Activated naive CD4-positive, alpha-beta T cell treated with anti-CD3 and anti-CD28 coated beads, Interleukin-2, amount 50 U/mL, for 16 hours (primary cell): ENCODE results near the gene FFAR3.
"Not testable (repeated sequence)": the region's sequence is repeated elsewhere in the genome, so short reads cannot be mapped to it uniquely, and the experiment has no call there.

Experiments used
- DNase-seq: peaks from one replicate; pipeline ENCODE4 v3.0.0-alpha.2; 2020

The FFAR3 gene

DNA sequence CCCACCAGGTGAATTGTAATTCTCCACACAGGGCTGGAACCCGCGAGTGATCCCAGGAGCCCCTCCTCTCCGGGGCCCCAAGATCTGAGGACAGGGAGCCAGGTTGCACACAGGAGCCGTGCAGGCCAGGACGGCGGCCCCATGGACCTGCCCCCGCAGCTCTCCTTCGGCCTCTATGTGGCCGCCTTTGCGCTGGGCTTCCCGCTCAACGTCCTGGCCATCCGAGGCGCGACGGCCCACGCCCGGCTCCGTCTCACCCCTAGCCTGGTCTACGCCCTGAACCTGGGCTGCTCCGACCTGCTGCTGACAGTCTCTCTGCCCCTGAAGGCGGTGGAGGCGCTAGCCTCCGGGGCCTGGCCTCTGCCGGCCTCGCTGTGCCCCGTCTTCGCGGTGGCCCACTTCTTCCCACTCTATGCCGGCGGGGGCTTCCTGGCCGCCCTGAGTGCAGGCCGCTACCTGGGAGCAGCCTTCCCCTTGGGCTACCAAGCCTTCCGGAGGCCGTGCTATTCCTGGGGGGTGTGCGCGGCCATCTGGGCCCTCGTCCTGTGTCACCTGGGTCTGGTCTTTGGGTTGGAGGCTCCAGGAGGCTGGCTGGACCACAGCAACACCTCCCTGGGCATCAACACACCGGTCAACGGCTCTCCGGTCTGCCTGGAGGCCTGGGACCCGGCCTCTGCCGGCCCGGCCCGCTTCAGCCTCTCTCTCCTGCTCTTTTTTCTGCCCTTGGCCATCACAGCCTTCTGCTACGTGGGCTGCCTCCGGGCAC, 6.7 kb upstream of the FFAR3 start:
- no peak for DNase-seq

DNA sequence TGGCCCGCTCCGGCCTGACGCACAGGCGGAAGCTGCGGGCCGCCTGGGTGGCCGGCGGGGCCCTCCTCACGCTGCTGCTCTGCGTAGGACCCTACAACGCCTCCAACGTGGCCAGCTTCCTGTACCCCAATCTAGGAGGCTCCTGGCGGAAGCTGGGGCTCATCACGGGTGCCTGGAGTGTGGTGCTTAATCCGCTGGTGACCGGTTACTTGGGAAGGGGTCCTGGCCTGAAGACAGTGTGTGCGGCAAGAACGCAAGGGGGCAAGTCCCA, 6.1 kb upstream of the FFAR3 start:
- DNase-seq, result no peak

DNA sequence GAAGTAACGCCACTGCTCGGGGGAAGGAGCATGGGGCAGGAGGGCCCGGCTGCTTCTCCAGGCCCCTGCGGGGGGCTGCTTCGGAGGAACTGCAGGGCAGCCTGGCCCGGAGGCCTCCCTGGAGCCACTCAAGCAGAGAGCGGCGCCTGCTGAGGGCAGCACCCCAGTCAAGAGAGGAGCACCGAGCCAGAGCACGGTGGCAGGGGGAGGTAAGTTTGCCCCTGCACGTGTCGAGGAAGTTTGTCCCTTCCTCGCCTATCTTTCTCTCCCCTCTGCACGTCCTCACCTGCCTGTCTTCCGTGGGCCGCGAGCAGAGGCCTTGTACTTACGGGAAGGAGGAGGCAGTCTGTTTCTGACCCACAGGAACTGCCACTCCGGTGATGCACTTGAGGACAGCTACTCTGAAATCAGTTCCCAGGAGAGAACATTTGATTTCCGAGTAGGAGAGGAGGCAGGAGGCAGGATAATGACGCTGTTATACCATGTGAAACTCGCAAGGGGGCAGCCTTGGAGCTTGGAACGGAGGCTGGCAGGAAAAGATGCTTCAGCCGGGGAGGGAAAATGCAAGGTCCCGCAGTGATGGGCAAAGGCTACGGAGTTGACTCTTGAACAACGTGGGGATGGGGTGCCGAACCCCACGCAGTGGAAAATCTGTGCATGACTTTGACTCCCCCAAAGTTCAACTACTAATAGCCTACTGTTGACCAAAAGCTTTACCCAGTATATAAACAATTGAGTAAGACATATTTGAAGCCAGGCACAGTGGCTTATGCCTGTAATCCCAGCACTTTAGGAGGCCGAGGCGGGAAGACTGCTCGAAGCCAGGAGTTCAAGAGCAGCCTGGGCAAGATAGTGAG, 5.6 kb upstream of the FFAR3 start:
- peak; percentile 57 for DNase-seq

DNA sequence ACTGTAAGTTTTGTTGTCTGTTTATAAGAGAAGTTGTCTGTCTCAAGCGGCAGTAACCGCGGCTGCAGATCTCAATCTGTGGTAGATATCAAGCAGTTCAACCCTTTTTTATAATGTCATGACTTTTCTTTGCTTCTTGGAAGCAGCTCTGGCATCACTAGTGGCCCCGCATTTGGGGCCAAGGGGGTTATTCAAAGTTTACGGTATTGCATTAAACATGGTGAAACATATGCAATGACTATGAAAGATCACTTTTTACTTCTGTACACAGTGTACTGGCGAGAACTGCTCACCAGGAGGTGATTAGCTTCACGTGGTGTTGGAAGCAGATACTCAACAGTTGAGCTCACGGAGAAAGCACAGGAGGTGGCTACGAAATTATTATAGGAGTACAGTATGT, 4.6 kb upstream of the FFAR3 start:
- DNase-seq, result no peak

DNA sequence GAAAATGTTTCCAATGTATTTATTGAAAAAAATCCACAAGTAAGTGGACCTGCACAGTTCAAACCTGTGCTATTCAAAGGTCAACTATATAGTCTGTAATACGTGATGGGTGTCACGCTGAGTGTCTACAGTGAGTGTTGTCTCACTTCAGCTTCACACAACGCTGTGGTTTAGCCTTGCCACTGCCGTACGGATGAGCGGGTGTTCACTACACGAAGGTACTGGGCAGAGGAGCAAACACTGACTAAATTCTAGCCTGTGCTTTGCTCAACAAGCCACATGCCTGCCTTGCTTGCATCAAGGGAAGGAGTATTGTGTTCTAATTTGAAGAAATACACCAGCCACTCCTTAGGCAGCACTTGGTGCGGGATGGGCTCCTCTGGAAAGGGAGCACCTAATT, 3.4 kb upstream of the FFAR3 start:
- no peak for DNase-seq

DNA sequence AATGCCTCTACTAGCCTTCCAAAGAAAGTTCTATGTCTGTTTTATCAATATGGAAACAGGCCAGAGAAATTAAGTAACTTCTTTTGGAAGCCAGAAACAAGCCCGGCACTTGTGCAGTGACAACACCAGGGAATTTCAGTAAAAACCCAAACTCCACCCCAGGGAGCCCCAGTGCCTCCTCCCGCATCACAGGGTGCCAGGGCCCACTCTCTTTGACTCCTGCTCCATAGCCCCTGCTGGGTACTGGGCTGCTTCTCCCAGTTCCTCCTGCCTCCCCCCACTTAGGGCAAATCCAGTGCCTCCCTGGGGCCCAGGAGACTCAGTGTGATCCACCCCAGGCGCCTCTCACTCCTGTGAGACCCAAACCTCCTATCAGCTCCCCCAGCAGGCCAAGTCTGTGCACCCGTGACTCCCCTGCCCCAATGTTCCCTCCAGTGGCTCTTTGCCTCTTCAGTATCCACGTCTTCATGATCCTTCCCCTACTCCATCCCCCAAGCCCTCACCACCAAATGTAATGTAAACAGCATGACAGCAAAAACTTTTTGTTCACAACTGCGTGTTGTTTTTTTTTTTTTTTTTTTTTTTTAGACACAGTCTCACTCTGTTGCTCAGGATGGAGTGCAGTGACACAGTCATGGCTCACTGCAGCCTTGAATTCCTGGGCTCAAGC, 2.3 kb upstream of the FFAR3 start:
- no peak for DNase-seq

DNA sequence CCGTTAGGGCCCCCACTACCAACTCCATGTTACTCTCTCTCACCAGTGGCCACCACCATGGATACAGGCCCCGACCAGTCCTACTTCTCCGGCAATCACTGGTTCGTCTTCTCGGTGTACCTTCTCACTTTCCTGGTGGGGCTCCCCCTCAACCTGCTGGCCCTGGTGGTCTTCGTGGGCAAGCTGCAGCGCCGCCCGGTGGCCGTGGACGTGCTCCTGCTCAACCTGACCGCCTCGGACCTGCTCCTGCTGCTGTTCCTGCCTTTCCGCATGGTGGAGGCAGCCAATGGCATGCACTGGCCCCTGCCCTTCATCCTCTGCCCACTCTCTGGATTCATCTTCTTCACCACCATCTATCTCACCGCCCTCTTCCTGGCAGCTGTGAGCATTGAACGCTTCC, 574 bp downstream of the FFAR3 start:
- DNase-seq, result not testable (repeated sequence)

DNA sequence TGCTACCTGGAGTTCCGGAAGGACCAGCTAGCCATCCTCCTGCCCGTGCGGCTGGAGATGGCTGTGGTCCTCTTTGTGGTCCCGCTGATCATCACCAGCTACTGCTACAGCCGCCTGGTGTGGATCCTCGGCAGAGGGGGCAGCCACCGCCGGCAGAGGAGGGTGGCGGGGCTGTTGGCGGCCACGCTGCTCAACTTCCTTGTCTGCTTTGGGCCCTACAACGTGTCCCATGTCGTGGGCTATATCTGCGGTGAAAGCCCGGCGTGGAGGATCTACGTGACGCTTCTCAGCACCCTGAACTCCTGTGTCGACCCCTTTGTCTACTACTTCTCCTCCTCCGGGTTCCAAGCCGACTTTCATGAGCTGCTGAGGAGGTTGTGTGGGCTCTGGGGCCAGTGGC, 1.1 kb downstream of the FFAR3 start:
- not testable (repeated sequence) for DNase-seq

DNA sequence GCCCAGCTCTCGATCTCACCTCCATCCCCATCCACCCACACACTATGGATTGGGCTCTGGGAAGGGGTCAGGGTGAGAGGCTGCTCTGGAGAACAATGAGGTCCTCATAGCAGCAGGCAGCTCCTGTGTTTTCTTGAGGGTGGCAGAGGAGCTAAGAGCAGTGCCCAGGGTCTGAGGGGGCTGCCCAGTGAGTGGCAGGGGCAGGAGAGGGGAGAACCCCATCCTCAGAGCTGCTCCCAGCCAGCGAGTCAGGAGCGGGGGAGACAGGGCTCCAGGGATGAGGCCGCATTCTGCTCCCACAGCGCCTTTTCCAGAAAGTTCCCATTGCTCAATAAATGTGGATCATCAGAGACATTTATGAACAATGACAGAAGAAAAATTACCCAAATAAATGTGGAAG, 1.8 kb downstream of the FFAR3 start:
- not testable (repeated sequence) for DNase-seq

DNA sequence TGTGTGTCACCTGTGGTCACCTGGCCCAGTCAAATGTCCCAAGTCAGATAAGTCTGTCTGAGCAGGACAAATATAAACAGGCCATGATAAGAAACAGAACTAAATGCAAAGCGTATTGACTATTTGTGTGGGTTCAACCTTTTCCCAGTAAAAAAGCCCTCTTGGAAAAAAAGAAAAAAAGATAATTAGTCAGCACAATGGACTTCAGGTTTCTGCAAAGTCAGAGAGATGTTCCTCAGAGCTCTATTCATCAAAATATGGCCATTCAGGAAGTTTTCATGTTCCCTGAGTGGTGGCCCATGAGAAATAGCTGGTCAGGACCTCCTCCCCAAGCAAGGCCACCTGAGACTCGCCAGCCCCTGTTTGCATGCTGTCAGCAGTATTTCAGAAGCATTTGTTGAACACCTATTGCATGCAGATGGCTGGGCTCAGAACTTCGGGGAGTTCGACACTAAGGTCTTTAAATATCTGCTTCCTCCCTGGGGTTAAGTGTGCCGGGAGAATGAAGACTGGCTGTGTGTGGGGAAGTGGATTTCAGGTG, 2.7 kb downstream of the FFAR3 start:
- DNase-seq, result no peak

DNA sequence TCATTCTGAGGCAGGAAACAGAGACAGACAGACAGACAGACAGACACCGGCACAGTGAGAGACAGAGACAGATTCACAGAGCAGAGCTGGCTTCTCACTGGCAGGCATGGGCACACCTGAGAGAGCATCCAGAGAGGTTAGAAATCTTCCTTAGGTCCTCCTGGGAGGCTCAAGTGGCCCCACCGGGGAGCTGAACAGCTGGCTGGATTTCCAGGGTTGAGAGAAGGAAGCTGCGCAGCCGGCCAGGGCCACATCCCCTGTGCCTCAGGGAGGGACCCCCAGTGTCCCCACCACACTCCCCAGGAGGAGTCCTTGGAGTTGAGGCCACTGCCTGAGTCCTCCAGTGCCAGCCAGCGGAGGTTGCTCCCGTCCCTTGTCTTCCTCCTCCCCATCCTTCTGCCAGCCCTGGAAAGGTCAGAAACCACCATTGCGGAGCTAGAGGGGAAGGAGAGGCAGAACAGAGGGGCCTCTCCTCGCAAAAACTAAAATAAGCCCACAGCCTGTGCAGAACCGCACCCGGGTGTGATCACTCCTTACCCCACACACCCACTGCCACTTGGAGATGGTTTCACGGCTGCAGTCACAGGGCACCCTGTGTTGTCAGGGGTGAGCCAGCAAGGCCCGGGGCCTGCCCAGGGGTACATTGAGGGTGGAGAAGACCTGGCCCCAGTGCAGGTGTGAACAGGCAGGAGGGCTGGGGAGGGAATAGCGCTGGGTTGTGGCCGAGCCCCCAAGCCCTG, 4.2 kb downstream of the FFAR3 start:
- no peak for DNase-seq

DNA sequence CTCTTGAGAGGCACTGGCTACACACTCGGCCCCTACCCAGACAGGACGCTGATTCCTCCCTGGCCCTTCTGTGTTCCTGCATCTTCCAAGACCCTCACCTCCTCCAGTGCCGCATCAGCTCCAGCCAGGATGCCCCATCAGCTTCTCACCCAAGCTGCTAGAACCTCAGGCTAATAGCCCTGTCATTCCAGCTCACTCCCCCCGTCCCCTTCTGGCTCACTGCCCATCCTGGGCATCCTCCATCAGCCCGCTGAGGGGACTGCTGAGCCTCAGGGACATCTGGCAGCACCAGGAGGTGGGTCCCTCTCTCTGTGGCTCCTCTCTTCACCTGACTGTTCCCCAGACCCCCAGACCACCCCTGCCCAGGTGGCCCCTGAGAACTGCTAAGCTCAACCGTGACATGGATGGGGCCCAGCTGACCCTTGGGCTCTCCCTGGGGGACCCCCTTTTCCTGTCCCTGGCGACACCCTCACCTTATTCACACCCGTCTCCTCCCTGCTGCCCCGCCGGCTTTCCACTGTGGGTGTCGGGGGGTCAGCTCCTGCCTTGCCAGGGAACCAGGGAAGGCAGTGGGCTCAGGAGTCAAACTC, 4.8 kb downstream of the FFAR3 start:
- no peak for DNase-seq

DNA sequence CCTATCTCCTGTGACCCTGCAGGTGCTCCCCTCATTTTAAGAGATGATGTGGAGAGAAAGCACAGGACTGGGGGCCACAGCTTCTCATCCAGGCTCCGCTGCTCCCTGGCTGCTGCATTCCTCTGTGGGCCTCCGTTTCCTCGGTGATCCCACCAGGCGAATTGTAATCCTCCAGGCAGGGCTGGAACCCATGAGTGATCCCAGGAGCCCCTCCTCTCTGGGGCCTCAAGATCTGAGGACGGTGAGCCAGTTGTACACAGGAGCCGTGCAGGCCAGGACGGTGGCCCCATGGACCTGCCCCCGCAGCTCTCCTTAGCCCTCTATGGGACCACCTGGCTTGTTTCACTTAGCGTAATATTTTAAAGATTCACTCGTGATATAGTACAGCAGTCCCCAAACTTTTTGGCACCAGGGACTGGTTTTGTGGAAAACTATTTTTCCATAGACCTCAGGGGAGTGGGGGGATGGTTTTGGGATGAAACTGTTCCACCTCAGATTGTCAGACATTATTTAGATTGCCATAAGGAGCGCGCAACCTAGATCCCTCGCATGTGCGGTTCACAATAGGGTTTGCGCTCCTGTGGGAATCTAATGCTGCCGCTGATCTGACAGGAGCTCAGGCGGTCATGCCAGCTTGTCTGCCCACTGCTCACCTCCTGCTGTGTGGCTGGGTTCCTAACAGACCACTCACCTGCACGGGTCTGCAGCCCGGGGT, 5.6 kb downstream of the FFAR3 start:
- DNase-seq, result no peak

DNA sequence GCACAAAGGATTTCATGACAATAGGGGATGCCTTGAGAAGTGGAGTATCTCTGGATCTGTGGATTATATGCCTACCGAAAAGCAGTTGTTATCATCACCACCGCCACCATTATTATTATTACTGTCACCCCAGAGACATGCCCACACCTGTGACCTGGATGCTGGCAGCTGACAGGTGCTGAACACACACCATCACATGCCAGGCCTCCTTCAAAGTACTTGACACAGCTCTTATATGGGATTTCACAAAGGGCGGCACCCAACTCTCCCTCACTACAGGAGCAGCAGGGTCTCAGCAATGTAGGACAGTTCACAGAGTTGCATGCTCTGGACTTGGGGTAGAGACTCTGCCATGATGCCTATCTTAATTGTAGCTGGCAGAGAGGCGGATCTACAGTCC, 7.0 kb downstream of the FFAR3 start:
- DNase-seq, result no peak

DNA sequence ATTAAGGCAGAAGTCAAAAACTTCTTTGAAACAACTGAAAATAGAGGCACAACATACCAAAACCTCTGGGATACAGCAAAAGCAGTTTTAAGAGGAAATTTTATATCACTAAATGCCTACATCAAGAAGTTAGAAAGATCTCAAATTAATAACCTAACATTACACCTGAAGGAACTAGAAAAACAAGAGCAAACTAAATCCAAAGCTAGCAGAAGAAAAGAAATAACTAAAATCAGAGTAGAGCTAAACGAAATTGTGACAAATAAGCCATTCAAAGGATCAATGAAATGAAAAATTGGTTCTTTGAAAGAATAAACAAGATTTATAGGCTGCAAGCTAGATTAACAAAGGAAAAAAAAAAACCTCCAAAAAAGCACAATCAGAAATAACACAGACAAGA, 10.1 kb downstream of the FFAR3 start:
- DNase-seq, result no peak

DNA sequence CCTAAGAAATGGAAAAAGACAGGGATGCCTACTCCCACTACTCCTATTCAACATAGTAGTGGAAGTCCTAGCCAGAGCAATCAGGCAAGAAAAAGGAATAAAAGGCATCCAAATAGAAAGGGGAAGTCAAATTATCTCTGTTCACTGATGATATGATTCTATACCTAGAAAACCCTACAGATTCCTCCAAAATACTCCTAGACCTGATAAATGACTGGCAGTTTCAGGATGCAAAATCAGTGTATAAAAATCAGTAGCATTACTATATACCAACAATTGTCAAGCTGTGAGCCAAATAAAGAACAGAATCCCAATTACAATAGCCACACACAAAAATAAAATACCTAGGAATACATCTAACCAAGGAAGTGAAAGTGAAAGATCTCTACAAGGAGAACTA, 11.3 kb downstream of the FFAR3 start:
- no peak for DNase-seq

DNA sequence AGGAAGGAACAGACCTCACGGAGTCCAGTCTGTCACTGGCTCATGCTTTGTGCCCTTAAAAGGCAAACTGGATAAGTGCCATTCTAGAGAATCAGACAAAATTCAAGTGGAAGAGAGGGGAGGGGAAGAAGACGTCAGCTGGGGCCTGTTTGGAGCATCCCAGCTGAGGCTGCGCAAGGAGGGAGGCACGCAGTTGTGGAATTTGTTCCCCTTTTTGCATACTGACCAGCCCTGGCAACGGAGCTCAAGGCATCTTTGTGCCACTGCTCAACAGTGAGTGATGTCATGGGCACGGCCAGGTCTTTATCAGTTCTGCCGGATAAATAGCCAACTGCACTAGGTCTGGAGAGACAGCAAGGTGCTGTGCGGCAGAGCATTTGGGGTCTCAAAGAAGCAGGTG, 12.5 kb downstream of the FFAR3 start, which contains the start of gene GPR42:
Gene GPR42, plus strand, starts transcription at position 347 of the 400 bp plus-strand sequence. CDS start 292 bp downstream, outside the sequence.
- DNase-seq, result no peak

DNA sequence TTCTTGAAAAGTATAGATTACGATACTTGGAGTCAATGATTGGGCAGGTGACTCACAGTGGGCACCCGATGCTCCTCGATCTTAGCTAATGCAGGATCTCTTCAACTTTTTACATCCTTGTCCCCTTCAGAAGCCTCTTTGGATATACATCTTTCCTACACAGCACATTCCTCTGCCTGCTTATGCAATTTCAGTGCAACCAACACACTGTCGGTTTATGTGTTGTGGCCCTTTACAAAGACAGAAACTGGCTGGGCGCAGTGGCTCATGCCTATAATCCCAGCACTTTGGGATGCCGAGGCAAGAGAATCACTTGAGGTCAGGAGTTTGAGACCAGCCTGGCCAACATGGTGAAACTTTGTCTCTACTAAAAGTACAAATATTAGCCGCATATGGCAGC, 15.2 kb downstream of the FFAR3 start:
- DNase-seq, result no peak

DNA sequence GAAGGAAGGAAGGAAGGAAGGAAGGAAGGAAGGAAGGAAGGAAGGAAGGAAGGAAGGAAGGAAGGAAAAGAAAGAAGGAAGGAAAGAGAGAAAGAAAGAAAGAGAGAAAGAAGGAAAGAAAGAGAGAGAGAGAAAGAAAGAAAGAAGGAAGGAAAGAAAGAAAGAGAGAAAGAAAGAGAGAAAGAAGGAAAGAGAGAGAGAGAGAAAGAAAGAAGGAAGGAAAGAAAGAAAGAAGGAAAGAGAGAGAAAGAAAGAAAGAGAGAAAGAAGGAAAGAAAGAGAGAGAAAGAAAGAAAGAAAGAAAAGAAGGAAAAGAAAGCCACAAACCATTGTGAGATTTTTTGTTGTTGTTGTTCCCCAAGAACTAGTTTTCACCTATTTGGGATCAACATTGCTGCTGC, 15.8 kb downstream of the FFAR3 start:
- DNase-seq, result not testable (repeated sequence)

DNA sequence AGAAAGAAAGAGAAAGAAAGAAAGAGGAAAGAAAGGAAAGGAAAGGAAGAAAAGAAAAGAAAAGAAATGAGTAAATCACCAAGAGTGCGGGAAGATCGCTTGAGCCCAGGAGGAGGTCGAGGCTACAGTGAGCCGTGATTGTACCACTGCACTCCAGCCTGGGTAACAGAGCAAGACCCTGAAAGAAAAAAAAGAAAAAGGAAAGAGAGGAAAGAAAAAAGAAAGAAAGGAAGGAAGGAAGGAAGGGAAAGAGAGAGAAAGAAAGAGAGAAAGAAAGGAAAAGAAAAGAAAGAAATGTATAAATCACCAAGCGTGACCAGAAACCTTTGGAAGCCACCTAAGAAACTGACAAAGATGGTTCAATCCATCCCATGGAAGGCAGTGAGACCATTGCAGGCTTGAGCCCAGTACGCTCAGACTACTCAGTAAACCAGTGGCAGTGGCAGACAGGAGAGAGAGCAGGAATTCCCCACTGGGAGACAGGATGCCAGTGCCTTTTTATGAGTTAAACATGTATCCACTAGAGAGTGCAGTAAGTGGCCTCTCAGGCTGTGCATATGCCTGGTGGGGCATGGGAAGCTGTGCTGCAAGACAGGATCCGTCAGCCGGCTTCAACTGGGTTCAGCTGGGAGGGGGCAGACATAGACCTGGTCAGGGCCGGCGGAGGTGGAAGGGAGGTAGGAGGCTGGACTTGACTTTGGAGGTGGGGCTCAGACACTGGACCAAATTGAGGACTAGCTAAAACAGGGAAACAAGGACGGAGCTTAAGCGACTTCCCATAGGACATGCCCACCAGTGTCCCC, 17.4 kb downstream of the FFAR3 start:
- DNase-seq, result no peak

DNA sequence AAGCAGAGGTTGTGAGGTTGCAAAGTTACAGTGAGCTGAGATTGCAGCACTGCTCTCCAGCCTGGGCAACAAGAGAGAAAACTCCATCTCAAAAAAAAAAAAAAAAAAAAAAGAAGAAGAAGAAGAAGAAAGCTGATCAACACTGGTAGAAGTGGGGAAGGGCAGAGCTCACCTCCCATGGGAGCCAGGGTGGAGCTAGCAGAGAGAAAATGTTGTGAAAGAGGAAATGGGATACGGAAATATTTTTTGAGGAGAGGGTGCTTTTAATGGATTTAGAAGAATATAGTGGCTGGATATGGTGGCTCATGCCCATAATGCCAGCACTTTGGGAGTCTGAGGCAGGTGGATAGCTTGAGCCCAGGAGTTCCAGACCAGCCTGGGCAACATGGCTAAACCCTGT, 19.4 kb downstream of the FFAR3 start:
- no peak for DNase-seq
